Skeletal muscle cell (primary cell): ENCODE data around the gene KMT2E.

Experiments
- DNase-seq: peaks from one replicate; pipeline ENCODE4 v3.0.0-alpha.2; 2010; ENCODE audit warnings: low read depth
- H3K4me3 ChIP-seq: 2 replicates; pipeline ENCODE4 v1.5.1; 2011; ENCODE audit warnings: low read depth, mild to moderate bottlenecking, control low read depth, low read length, moderate library complexity

KMT2E gene

DNA sequence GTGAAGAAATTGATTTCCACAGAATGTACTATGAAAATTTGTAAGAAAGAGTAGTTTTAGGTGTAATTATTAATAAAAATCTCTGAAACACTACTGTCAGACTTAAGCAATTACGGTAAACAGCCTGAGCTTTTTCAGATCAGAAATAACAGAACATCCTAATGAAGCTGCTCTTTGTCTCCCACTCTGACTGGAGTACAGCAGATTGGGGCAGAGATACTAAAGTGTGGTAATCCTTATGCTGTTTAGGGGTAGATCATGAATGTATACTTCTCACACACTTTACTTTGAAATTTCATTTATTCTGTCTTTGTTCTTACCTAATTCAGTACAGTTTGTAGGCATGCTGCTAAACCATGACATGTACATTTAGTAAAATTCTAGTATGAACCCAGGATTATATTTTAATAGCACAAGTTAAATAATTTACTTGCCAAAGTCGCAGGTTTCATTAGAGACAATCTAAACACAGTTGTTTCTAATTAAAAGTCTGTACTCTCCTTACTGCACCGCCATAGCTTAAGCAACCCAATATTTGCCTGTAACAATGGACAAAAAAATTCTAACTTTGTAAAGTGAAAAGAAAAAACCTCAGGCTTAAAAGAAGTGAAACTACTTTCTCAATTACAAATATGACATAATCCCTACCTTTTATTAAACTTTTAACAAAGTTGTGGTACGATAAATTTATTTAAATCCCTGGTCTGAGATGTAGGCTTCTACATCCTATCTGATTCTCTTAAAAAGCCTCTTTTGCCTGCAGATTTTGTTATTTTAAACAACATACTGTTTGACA, 88.8 kb downstream of the KMT2E start:
- no peak overlapping the region for H3K4me3 ChIP-seq
- no peak for DNase-seq

DNA sequence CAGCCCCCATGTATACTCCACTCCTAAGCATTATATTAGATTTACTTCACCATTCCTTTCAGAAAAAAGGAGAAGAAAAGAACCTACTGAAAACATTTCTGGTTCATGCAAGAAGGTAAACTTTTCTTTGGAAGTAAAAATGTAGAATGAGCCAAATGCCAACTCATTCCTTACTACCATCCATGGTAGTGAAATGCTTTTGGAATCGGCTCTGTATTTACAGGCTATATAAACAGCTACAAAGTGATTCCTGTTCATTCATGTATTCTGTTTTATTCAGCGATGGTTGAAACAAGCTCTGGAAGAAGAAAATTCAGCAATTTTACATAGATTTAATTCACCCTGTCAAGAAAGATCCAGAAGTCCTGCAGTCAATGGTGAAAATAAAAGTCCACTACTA, 91.6 kb downstream of the KMT2E start:
- H3K4me3 ChIP-seq = no peak overlapping the region
- no peak for DNase-seq

DNA sequence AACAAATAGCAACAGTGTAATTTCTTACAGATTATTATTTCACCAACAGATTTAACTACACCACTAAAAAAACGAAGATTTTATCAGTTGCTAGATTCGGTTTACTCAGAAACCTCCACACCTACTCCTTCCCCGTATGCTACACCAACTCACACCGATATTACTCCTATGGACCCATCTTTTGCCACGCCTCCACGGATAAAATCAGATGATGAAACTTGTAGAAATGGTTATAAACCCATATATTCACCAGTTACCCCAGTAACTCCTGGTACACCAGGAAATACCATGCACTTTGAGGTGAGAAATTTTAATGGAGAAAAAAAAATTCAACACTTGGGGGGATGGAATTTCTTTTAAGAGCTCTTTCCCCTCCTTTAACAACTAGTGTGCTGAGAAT, 92.5 kb downstream of the KMT2E start:
- H3K4me3 ChIP-seq = no peak overlapping the region
- no peak for DNase-seq

DNA sequence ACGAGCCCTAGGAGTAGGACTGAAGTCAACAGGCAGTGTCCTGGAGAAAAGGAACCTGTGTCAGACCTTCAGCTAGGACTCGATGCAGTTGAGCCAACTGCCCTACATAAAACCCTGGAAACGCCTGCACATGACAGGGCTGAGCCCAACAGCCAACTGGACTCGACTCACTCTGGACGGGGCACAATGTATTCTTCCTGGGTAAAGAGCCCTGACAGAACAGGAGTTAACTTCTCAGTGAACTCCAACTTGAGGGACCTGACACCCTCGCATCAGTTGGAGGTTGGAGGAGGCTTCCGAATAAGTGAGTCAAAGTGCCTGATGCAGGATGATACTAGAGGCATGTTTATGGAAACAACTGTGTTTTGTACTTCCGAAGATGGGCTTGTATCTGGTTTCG, 93.5 kb downstream of the KMT2E start:
- H3K4me3 ChIP-seq = no peak overlapping the region
- DNase-seq = no peak

DNA sequence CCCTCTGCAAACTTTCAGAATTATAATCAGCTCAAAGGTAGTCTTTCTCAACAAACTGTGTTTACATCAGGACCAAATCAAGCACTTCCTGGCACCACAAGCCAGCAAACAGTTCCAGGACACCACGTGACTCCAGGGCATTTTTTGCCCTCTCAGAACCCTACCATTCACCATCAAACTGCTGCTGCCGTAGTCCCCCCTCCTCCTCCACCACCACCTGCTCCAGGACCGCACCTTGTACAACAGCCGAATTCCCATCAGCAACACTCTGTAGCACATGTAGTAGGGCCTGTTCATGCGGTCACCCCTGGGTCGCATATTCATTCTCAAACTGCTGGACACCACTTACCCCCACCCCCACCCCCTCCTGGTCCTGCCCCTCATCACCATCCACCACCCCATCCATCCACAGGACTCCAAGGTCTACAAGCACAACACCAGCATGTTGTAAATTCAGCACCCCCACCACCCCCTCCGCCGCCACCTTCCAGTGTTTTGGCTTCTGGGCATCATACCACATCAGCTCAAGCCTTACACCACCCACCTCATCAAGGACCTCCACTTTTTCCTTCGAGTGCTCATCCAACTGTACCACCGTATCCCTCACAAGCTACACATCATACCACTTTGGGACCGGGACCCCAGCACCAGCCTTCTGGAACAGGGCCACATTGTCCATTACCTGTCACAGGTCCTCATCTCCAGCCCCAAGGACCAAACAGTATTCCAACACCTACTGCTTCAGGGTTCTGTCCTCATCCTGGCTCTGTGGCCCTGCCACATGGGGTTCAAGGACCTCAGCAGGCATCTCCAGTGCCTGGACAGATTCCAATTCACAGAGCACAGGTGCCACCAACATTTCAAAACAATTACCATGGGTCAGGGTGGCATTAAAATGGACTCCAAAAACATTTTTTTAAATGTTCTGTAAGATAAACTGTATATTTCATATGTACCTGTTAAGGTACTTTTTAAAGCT, 98.7 kb downstream of the KMT2E start:
- no peak for DNase-seq
- no peak overlapping the region for H3K4me3 ChIP-seq

DNA sequence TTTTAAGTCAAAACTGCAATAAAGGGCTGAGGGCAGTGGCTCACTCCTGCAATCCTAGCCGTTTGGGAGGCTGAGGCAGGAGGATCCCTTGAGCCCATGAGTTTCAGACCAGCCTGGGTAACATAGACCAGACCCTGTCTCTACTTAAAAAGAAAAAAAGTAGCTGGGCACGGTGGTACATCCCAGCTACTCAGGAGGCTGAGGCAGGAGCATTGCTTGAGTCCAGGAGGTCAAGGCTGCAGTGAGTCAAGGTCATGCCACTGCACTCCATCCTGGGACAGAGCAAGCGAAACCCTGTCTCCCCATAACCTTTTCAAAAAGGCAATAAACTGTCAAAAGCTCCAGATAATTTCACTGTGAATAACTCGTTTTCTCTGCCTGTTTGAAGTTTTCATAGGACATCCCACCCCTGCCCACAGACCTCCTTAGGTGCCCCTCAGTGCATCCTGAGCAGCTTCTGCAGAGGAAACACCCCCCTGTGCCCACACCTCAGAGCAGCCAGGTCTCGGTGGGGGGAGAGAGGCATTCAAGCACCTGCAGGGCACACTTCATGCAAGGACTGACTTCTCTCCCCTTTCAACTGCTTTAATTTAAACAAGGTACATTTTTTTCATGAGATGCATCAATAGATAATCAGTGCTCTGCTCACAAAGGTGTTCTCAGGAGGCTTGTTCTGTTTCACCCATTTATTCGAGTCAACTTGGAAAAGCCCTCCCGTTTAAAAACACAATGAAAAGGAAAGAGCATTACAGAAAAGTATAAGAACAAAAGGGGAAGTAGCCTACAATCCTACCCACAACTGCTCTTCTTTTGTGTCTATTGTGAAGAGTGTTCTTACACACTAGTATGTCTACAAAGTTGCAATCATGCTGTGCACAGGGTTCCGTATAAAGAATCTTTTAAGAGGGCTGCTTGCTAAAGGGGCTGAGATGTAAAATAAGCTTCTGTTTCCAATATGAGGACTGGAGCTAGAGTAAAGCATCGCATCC, 104.9 kb downstream of the KMT2E start:
- DNase-seq = no peak
- no peak overlapping the region for H3K4me3 ChIP-seq

DNA sequence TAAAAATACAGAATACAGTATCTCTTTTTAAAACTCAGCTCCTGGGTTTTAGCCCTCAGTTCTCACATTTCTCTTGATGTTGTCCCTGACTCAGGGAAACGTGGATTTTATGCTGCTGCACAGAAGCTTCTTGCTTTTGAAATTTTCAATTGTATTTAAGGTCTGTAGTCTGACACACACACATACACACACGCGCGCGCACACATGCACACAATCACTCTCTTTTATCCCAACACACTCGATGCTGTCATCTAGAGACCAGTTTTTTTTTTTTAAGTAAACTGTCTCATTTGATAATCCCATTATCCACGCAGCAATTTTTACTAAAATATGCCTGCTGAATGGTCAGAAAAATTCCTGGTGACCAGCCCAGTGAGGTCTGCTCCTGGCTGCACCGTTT, 108.6 kb downstream of the KMT2E start:
- H3K4me3 ChIP-seq = no peak overlapping the region
- no peak for DNase-seq

DNA sequence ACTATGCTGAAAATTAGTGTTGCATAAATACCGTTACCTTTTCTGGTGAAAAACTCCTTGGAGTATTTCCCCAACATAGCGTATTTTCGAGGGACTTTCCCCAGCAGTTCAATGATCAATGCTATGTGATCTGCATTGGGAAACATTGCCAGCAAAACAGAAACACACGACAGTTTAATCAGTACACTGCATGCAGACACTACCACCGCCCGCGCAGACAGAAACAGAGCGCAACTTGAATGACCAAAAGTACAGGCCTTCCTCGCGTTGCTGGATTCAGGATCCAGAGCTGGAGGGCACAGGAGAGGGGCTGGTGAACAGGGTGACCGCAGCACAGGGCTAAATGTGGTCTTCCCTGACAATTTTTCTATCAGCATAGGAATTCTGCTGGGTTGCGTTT, 111.7 kb downstream of the KMT2E start:
- H3K4me3 ChIP-seq = no peak overlapping the region
- DNase-seq = no peak

DNA sequence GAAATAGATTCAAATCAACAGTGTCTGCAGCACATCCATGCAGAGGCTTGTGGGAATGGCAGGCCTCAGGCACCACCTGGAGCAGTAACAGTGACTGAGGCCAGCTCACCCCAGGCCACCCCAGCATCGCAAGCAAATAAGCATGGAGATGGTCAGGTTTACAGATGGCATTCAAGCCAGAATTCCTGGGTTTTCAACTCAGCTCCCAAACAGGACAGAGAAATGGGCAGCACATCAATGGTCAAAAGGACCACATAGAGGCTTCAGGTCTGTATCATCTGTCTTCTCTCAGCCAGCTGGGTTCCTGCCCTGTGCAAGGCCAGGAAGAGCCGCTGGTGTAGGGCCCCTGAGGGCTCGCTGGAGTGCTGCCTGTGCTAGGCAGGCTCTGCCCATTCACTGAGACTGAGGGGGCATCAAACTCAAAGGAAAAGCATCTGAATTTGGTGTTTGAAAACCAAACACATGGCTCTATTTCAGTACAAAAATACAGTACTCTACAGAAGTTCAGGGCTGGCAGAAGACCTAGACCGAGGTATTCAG, 112.5 kb downstream of the KMT2E start:
- no peak overlapping the region for H3K4me3 ChIP-seq
- peak; percentile 5 for DNase-seq

DNA sequence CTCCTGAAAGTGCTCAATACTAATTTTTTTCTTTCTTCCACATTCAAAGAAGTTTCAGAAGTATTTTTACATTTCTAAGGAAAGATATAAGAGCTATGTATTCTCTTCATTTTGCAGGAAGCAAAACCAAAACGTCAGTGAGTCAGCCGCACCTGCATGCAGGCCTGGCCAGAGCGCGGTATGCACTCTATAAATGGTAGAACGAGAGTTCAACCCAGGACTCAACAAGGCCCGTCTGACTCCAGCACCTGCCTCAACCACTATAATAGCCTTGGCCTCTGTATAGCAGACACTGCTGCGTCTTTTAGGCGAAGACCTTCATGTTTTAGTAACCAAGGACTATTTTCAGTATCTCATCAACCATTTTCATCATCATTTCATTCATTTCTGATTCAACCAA, 113.2 kb downstream of the KMT2E start:
- no peak for DNase-seq
- no peak overlapping the region for H3K4me3 ChIP-seq

DNA sequence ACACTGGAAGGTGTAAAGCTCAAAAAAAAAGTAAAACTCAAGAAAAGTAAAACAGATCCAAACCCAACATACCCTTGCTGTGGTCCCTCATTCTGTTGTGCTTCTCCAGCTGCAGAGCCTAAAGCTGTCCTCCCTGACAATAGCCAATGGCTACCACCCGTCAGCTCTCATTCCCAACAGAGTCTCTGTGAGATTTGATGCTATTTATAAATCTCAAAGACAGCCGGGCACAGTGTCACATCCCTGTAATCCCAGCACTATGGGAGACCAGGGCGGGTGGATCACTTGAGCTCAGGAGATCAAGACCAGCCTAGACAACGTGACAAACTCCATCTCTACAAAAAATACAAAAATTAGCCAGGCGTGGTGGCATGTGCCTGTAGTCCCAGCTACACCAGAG, 116.0 kb downstream of the KMT2E start:
- H3K4me3 ChIP-seq = no peak overlapping the region
- no peak for DNase-seq

DNA sequence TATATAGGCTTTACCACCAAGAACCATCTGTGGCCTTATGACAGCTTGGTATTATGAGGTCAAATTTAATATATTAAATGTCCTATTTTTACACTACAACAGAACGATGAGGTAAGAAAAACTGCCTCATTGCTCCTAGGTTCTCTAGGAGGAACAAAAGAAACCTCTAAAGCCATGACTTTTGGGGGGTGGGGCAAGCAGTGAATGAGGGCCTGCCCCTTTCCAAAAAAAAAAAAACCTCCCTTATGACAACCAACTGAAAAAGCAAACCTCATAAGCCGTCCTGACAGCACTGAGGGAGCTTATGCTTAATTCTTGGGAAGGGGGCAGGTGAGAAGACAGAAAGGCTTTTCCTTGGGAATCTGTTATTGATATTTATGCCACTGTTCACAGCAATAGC, 116.6 kb downstream of the KMT2E start:
- H3K4me3 ChIP-seq = no peak overlapping the region
- no peak for DNase-seq

DNA sequence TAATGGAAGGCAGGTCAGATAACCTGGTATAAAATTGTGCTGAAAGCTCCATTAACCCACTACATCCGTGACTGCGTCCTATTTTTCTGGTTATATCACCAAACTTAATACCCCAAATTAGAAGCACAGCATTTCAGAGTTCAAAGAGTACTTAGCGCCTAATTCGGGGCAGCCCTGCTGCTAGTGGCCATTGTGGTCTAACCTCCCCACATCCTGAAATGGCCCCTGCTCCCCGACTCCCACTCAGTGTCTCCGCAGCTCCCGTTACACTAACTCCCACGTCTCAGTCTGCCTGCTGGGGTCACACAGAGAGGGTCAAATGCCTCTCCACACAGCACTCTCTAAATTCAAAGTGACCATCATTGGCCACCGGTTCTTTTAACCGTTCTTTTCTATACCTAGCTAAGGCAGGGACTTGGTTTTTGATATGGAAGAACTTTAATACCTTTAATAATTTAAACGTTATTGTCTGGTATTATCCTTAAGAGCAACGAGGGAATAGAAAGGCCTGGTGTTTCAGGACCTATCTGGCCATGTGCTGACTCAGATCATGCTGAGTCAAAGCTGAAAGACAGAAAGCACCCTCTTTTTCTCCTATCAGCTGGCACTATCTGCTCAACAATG, 117.1 kb downstream of the KMT2E start:
- no peak overlapping the region for H3K4me3 ChIP-seq
- DNase-seq = peak; percentile 9

DNA sequence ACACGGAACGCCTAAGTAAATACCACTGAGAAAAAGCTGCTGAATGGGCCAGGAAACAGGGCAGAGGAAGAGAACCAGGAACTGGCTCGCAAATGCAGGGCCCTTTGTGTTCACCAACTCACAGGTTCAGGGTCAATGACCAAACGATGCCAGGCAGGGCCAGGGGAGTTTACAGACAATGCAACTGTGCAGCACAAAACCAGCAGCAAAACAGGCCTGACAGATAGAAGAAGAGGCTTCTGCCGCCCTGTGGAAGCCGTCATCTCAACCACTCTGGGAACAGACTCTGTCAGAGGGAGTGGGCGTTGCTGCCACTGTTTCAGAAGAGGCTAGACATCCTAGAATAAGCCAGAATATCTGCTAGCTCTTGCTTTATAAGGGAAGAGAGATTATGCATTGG, 117.9 kb downstream of the KMT2E start:
- no peak for DNase-seq
- no peak overlapping the region for H3K4me3 ChIP-seq

DNA sequence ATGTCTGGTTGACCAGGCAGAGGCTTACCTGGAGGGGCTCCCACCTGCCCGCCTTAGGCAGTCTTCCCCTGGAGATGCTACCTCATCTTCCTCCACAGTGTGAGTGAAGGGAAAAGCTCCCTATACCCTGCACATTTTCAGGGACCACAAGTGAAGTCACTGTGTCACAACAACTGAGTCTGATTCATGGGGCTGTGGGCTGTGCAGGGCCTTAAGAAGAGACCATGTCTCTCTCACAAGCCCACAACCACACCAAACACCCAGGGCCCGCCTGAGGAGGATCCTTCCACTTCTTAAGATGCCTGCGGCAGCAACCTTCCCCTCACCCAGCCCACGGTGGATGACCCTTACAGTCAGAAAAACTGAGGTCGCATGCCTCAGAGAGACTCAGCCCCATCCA, 118.3 kb downstream of the KMT2E start:
- no peak for DNase-seq
- no peak overlapping the region for H3K4me3 ChIP-seq

DNA sequence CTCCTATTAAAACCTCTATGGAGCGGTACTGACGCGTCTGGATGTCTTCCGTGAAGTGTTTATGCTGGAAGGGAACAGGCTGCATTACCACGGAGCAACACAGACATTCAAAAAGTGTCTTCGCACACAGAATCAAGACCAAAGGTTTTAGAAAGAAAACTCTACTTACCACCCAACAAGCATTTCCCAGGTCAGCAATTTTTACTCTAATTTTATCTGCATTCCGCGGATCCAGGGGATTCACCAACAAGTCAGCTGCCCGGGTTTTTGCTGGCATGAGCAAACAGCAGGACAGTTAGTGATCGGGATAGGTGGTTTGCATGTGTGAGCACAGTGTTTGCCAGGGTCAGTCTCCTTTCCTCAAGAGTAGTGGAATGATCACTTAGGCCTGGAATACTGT, 118.8 kb downstream of the KMT2E start:
- H3K4me3 ChIP-seq = no peak overlapping the region
- no peak for DNase-seq

DNA sequence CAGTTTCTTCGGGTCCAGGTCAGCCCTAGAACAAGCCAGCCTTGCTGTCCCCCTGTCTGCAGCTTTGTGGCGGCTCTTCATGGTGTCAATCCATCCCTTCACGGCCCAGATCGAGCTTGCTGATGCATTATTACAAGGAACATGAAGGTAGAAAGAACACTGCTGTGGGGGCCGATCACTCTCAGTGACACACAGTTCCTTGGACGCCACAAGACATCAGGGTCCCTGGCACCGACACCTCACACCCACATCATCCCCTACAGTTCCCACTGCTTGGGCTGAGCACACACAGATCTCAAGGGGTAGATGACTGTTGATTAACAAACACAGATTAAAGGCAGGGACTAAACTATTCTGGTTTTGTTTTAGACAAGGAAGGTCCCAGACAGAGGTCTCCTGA, 119.4 kb downstream of the KMT2E start:
- no peak for DNase-seq
- no peak overlapping the region for H3K4me3 ChIP-seq

DNA sequence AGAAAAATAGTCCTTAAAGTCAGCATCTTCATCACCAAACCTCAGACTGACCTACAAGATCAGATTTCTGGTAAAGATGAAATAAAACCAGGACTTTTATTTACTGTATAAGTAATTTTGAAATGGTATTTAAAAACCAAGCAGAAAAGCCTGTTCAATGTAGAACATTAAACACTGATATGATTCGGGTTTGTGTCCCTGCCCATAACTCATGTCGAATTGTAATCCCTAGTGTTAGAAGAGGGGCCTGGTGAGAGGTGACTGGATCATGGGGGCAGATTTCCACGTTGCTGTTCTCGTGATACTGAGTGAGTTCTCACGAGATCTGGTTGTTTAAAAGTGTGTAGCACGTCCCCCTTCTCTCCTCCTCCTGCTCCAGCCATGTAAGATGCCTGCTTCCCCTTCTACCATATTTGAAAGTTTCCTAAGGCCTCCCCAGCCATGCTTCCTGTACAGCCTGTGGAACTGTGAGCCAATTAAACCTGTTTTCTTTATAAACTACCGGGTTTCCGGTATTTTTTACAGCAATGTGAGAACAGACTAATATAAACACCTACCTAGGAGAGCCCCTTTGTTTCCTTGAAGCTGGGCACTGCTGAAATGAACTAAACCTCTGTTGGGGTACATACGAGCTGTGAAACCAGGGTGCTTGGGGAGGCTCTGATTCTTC, 120.1 kb downstream of the KMT2E start:
- no peak for DNase-seq
- H3K4me3 ChIP-seq = no peak overlapping the region
